Measurements from ENCODE around the gene ATP5ME.

DNA sequence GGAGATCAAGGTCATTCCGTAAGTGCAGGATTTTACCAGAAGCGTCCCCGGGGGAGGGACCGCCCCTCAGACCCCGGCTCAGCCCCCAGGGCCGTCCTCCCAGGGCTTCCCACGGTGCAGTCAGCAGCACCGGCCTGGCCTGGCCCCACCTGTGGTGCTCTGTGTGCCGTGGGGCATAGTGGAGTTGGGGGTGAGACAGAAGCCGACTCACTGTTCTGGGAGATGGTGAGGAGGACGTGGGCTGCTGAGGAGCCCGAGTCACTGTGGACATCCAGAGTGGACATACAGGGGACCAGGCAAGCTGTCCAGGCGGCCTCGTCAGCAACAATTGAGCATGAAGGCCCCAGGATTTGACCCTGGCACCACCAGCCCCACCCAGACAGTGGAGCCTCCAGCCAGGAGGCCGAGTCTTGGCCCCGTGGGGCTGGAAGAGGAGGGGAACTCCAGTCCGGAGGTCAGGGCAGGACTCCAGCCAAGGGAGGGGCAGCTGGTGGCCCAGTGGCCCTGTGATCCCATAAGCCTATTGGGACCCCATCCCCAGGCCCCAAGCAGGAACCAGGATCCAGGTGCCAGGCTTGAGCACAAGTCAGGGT lies 19.1 kb downstream of the ATP5ME start:
- TF ChIP-seq, protein P1, sequence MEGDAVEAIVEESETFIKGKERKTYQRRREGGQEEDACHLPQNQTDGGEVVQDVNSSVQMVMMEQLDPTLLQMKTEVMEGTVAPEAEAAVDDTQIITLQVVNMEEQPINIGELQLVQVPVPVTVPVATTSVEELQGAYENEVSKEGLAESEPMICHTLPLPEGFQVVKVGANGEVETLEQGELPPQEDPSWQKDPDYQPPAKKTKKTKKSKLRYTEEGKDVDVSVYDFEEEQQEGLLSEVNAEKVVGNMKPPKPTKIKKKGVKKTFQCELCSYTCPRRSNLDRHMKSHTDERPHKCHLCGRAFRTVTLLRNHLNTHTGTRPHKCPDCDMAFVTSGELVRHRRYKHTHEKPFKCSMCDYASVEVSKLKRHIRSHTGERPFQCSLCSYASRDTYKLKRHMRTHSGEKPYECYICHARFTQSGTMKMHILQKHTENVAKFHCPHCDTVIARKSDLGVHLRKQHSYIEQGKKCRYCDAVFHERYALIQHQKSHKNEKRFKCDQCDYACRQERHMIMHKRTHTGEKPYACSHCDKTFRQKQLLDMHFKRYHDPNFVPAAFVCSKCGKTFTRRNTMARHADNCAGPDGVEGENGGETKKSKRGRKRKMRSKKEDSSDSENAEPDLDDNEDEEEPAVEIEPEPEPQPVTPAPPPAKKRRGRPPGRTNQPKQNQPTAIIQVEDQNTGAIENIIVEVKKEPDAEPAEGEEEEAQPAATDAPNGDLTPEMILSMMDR (IDR thresholded peaks at IDR 0.05; ENCODE audit: borderline replicate concordance, extremely low read depth, low read length, poor library complexity, severe bottlenecking), result no peak
- TF ChIP-seq EZH2 (IDR thresholded peaks at IDR 0.05; ENCODE audit: borderline replicate concordance, low read depth, low read length, severe bottlenecking), result no peak

Data from DND-41 (cell line).